DND-41 (cell line): ENCODE data around the gene PLXDC1.

Experiments
- EZH2 ChIP-seq: IDR thresholded peaks from 3 replicates; pipeline ENCODE4 v1.6.1; 2012; ENCODE audit warnings: borderline replicate concordance, low read depth, mild to moderate bottlenecking, moderate library complexity, low read length, inconsistent platforms; ENCODE audit not compliant: severe bottlenecking
- TF ChIP-seq, protein P1 (sequence below): IDR thresholded peaks from 2 replicates; pipeline ENCODE4 v1.5.1; 2012; ENCODE audit warnings: borderline replicate concordance, low read length, moderate library complexity, mild to moderate bottlenecking; ENCODE audit not compliant: poor library complexity, severe bottlenecking; ENCODE audit errors: extremely low read depth

DNA sequence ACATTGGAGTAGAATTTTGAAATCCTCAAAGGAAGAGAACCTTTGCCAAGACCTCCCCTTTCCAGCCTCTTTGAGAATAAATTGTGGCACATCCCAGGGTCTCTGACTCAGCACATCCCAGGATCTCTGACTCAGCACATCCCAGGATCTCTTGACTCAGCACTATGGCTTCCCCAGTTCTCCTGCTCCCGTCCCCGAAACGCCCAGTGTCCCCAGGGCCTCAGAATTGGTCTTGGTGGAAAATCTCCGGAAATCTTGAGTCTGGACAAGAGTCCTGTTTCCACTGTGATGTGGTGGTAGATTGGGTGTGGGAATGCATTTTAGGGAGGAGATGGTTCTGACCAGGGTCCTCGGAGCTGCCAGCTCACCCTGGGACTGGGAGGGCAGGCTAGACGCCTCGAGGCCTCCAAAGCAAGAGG lies 19.2 kb downstream of the PLXDC1 start:
- TF ChIP-seq, protein P1, sequence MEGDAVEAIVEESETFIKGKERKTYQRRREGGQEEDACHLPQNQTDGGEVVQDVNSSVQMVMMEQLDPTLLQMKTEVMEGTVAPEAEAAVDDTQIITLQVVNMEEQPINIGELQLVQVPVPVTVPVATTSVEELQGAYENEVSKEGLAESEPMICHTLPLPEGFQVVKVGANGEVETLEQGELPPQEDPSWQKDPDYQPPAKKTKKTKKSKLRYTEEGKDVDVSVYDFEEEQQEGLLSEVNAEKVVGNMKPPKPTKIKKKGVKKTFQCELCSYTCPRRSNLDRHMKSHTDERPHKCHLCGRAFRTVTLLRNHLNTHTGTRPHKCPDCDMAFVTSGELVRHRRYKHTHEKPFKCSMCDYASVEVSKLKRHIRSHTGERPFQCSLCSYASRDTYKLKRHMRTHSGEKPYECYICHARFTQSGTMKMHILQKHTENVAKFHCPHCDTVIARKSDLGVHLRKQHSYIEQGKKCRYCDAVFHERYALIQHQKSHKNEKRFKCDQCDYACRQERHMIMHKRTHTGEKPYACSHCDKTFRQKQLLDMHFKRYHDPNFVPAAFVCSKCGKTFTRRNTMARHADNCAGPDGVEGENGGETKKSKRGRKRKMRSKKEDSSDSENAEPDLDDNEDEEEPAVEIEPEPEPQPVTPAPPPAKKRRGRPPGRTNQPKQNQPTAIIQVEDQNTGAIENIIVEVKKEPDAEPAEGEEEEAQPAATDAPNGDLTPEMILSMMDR = no peak
- TF ChIP-seq EZH2 = no peak
